ENCODE results near the gene SMARCA2.

The SMARCA2 gene

DNA sequence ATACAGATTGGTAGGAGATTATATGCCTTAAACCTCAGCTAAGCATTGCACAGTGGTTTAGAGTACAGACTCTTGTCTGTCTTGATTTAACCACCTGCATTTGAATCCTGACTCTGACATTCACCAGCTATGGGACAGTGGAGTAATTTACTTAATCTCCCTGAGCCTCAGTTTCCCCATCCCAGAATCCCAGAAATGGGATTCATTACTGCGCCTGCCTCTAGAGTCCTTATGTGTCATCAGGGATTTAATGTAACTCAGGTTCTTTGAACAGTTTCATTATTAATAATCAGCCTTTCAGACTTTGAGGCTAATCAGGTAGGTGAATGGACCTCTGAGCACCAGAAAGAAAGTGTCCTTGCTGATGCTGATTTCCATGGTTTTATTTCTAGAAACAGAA lies 149.1 kb downstream of the SMARCA2 start:
- H3K27ac ChIP-seq (ENCODE audit: low read length), result no peak overlapping the region
- H3K4me2 ChIP-seq (ENCODE audit: low read depth, low read length), result no peak overlapping the region
- H2AFZ ChIP-seq (ENCODE audit: low read length), result no peak overlapping the region
- TF ChIP-seq EZH2phosphoT487 (IDR thresholded peaks at IDR 0.05; ENCODE audit: low read length) (no peak), EZH2 (optimal IDR thresholded peaks at IDR 0.05; ENCODE audit: low read depth, low read length) (no peak)
- TF ChIP-seq, protein P1, sequence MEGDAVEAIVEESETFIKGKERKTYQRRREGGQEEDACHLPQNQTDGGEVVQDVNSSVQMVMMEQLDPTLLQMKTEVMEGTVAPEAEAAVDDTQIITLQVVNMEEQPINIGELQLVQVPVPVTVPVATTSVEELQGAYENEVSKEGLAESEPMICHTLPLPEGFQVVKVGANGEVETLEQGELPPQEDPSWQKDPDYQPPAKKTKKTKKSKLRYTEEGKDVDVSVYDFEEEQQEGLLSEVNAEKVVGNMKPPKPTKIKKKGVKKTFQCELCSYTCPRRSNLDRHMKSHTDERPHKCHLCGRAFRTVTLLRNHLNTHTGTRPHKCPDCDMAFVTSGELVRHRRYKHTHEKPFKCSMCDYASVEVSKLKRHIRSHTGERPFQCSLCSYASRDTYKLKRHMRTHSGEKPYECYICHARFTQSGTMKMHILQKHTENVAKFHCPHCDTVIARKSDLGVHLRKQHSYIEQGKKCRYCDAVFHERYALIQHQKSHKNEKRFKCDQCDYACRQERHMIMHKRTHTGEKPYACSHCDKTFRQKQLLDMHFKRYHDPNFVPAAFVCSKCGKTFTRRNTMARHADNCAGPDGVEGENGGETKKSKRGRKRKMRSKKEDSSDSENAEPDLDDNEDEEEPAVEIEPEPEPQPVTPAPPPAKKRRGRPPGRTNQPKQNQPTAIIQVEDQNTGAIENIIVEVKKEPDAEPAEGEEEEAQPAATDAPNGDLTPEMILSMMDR (IDR thresholded peaks at IDR 0.05; ENCODE audit: low read length), result no peak
- no peak overlapping the region for H3K4me3 ChIP-seq (ENCODE audit: low read length)
- 0 out of 2 replicates have a peak, but pooled peaks cover 4% of the 10 kb centered on the region for H3K4me1 ChIP-seq (ENCODE audit: low read length)
- no peaks in the 10 kb centered on the region for H3K9me2 ChIP-seq (replicated peaks; ENCODE audit: insufficient read depth, low read length)
- no peak for DNase-seq
- peaks cover 61% of the 10 kb centered on the region for H3K79me2 ChIP-seq (ENCODE audit: low read length)
- no peaks in the 10 kb centered on the region for H4K20me1 ChIP-seq (ENCODE audit: insufficient read depth, low read length)
- H3F3A ChIP-seq (ENCODE audit: insufficient read depth, low read length), result no peaks in the 10 kb centered on the region
- no peak overlapping the region for H3K9ac ChIP-seq (ENCODE audit: low read length)
- no peaks in the 10 kb centered on the region for H3K9me3 ChIP-seq (replicated peaks; ENCODE audit: insufficient read depth, low read length)
- peaks cover 3% of the 10 kb centered on the region; the same call in 1 of the 2 replicates for H3K36me3 ChIP-seq (replicated peaks; ENCODE audit: insufficient read depth, low read length)
- no peaks in the 10 kb centered on the region for H3K27me3 ChIP-seq (replicated peaks; ENCODE audit: insufficient read depth, low read length)

DNA sequence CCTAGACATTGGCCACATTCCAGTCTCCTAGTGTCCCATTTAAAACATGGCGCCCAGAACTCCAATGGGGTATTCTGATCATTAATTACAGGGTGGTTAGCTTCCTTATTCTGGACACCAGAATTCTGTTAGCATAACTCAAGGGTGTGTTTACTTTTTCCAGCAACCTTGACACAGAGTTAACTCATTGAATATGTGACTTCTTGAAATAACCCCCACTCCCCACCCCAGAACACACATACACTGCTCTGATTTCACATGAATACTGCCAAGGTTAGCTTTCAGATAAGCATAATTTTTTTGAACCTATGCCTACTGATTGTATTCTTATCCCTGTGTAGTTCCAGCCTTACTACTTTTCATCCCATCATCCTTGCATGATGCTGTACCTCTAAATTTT lies 151.1 kb downstream of the SMARCA2 start:
- Histone ChIP-seq H2AFZ (ENCODE audit: low read length) (no peak overlapping the region), H3K27ac (ENCODE audit: low read length) (no peak overlapping the region), H3K79me2 (ENCODE audit: low read length) (peaks cover 42% of the 10 kb centered on the region), H3K4me3 (ENCODE audit: low read length) (no peak overlapping the region), H3K36me3 (replicated peaks; ENCODE audit: insufficient read depth, low read length) (peaks cover 3% of the 10 kb centered on the region; the same call in 1 of the 2 replicates), H3K9me2 (replicated peaks; ENCODE audit: insufficient read depth, low read length) (no peaks in the 10 kb centered on the region), H3F3A (ENCODE audit: insufficient read depth, low read length) (no peaks in the 10 kb centered on the region), H3K4me1 (ENCODE audit: low read length) (no peaks in the 10 kb centered on the region), H3K9me3 (replicated peaks; ENCODE audit: insufficient read depth, low read length) (no peaks in the 10 kb centered on the region), H3K9ac (ENCODE audit: low read length) (no peak overlapping the region), H3K27me3 (replicated peaks; ENCODE audit: insufficient read depth, low read length) (no peaks in the 10 kb centered on the region), H4K20me1 (ENCODE audit: insufficient read depth, low read length) (no peaks in the 10 kb centered on the region), H3K4me2 (ENCODE audit: low read depth, low read length) (no peak overlapping the region)
- TF ChIP-seq EZH2phosphoT487 (IDR thresholded peaks at IDR 0.05; ENCODE audit: low read length) (no peak), EZH2 (optimal IDR thresholded peaks at IDR 0.05; ENCODE audit: low read depth, low read length) (no peak)
- TF ChIP-seq, protein P1 (IDR thresholded peaks at IDR 0.05; ENCODE audit: low read length), result no peak
- DNase-seq, result no peak

DNA sequence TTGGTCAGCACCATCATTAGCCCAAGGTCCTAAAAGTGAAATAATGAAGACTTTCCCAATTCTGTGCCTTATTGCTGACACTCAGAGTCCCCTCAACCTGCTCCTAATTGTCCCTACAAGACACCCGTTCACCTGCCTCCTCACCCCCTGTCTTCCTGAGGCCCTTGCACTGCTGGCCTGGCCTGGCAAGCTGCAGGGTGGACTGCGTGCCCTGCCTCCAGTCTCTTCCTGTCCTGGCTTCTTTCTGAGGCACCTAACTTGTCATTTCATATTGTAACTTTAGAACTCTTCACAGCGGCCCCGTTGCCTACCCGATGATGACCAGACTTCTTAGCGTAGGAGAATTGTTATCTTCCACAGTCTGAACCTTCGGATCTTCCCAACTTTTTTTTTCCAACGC lies 153.9 kb downstream of the SMARCA2 start:
- Histone ChIP-seq H4K20me1 (ENCODE audit: insufficient read depth, low read length) (no peaks in the 10 kb centered on the region), H3K4me3 (ENCODE audit: low read length) (no peak overlapping the region), H3K4me1 (ENCODE audit: low read length) (no peaks in the 10 kb centered on the region), H3K27ac (ENCODE audit: low read length) (no peak overlapping the region), H3K27me3 (replicated peaks; ENCODE audit: insufficient read depth, low read length) (no peaks in the 10 kb centered on the region), H3K9ac (ENCODE audit: low read length) (no peak overlapping the region), H3K79me2 (ENCODE audit: low read length) (peaks cover 26% of the 10 kb centered on the region), H3K9me3 (replicated peaks; ENCODE audit: insufficient read depth, low read length) (no peaks in the 10 kb centered on the region), H3F3A (ENCODE audit: insufficient read depth, low read length) (no peaks in the 10 kb centered on the region), H3K4me2 (ENCODE audit: low read depth, low read length) (no peak overlapping the region), H2AFZ (ENCODE audit: low read length) (no peak overlapping the region), H3K36me3 (replicated peaks; ENCODE audit: insufficient read depth, low read length) (peaks cover 5% of the 10 kb centered on the region; the same call in 1 of the 2 replicates), H3K9me2 (replicated peaks; ENCODE audit: insufficient read depth, low read length) (no peaks in the 10 kb centered on the region)
- TF ChIP-seq, protein P1 (IDR thresholded peaks at IDR 0.05; ENCODE audit: low read length), result no peak
- TF ChIP-seq EZH2phosphoT487 (IDR thresholded peaks at IDR 0.05; ENCODE audit: low read length) (no peak), EZH2 (optimal IDR thresholded peaks at IDR 0.05; ENCODE audit: low read depth, low read length) (no peak)
- DNase-seq, result no peak

All from MM.1S (cell line).